GM18909 (cell line): ENCODE measurements around the gene LRRC34.

Experiments
- ATAC-seq: cut with Tn5 transposase; IDR thresholded peaks from one replicate; pipeline ENCODE4 v1.9.1; 2021; ENCODE audit warnings: mild to moderate bottlenecking; ENCODE audit not compliant: unreplicated experiment, poor library complexity

LRRC34 gene

GRCh38 chr3:169815590-169816150 lies 3.0 kb upstream of the LRRC34 start:
- no peak for ATAC-seq

GRCh38 chr3:169813757-169814517 lies 1.2 kb upstream of the LRRC34 start:
- peak; percentile 91 for ATAC-seq

GRCh38 chr3:169813278-169813677 lies 574 bp upstream of the LRRC34 start:
- ATAC-seq: no peak

- ATAC-seq: peak; percentile 13
These were observed 923 bp downstream of the LRRC34 start for GRCh38 chr3:169811631-169812331.

- no peak for ATAC-seq
These were observed 3.4 kb downstream of the LRRC34 start for GRCh38 chr3:169809230-169809795.

- ATAC-seq: no peak
These were observed 8.0 kb downstream of the LRRC34 start for GRCh38 chr3:169804681-169805080.

GRCh38 chr3:169792359-169792758 lies 20.3 kb downstream of the LRRC34 start:
- no peak for ATAC-seq

- ATAC-seq: no peak
These were observed 21.8 kb downstream of the LRRC34 start for GRCh38 chr3:169790687-169791429.

- ATAC-seq: no peak
These were observed 22.5 kb downstream of the LRRC34 start for GRCh38 chr3:169790219-169790618.

GRCh38 chr3:169787791-169788190 lies 24.9 kb downstream of the LRRC34 start:
- no peak for ATAC-seq

- ATAC-seq: no peak
These were observed 25.6 kb downstream of the LRRC34 start for GRCh38 chr3:169787120-169787519.

GRCh38 chr3:169781209-169781855 lies 31.4 kb downstream of the LRRC34 start:
- no peak for ATAC-seq

GRCh38 chr3:169780742-169781141 lies 32.0 kb downstream of the LRRC34 start:
- ATAC-seq: no peak

GRCh38 chr3:169777822-169778221 lies 34.9 kb downstream of the LRRC34 start:
- ATAC-seq: no peak

GRCh38 chr3:169774186-169774585 lies 38.5 kb downstream of the LRRC34 start:
- ATAC-seq: no peak

GRCh38 chr3:169772897-169773816 lies 39.5 kb downstream of the LRRC34 start, which contains the start of gene MYNN:
MYNN (plus strand) TSS chr3:169773396; CDS start chr3:169774296, 900 bp downstream.
- ATAC-seq: peak; percentile 87

- ATAC-seq: peak; percentile 18
These were observed 40.3 kb downstream of the LRRC34 start for GRCh38 chr3:169772305-169772896.

GRCh38 chr3:169771497-169772304 lies 41.0 kb downstream of the LRRC34 start:
- ATAC-seq: peak; percentile 14
